ENCODE data around the gene C1orf141.
"Not testable (repeated sequence)": the region's sequence is repeated elsewhere in the genome, so short reads cannot be mapped to it uniquely, and the experiment has no call there.

The C1orf141 gene

DNA sequence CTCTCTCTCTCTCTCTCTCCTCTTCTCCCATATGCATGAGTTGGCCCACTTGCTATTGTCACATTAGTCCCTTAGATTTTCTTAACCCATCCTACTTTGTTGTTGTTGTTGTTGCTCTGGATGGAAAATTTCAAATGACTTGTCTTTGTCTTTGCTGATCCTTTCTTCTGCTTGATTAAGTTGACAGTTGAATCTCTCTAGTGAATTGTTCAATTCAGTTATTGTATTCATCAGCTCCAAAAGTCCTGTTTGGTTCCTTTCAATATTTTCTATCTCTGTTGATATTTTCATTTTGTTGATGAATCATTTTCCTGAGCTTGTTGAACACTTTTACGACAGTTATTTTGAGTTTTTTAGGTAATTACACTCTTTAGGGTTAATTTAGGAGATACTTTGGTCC lies 62.0 kb downstream of the C1orf141 start:
- no peak for FAIRE-seq
- DNase-seq (ENCODE audit: insufficient read length, low spot score) = no peak
- TF ChIP-seq POLR2A (IDR thresholded peaks at IDR 0.05; ENCODE audit: low read depth, low read length) (no peak), POU2F2 (IDR thresholded peaks at IDR 0.05; ENCODE audit: low read depth, low read length) (no peak), POLR2AphosphoS5 (IDR thresholded peaks at IDR 0.05; ENCODE audit: low read depth, low read length) (no peak), TAF1 (IDR thresholded peaks at IDR 0.05; ENCODE audit: low read depth, low read length) (no peak), SPI1 (IDR thresholded peaks at IDR 0.05; ENCODE audit: low read depth, low read length) (no peak), PAX5 (IDR thresholded peaks at IDR 0.05; ENCODE audit: insufficient read depth, low read length, severe bottlenecking) (no peak)

GRCh38 chr1:67067655-67068054 lies 67.1 kb downstream of the C1orf141 start:
- FAIRE-seq; DNase-seq (ENCODE audit: insufficient read length, low spot score): not testable (repeated sequence)

DNA sequence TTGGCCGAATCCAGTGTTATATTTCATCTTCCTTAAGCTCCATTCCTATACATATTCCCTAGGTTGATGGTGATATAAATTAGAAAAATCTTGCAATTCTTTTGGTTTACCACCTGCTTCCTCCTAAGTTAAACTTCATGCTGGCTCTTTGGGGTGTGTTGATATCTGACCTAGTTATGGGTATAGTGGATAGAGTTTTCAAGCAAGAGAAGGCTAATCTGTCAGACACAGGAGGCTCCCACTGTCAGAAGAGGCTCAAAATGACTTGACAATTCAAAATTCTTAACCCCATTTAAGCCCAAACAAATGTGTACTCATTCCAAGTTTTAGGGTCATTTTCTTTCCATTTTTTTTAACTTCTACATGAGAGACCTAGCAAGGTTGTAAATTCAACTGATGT lies 72.4 kb downstream of the C1orf141 start:
- no peak for DNase-seq (ENCODE audit: insufficient read length, low spot score)
- FAIRE-seq = no peak
- TF ChIP-seq SPI1 (IDR thresholded peaks at IDR 0.05; ENCODE audit: low read depth, low read length) (no peak), POLR2AphosphoS5 (IDR thresholded peaks at IDR 0.05; ENCODE audit: low read depth, low read length) (no peak), POU2F2 (IDR thresholded peaks at IDR 0.05; ENCODE audit: low read depth, low read length) (no peak), TAF1 (IDR thresholded peaks at IDR 0.05; ENCODE audit: low read depth, low read length) (no peak), PAX5 (IDR thresholded peaks at IDR 0.05; ENCODE audit: insufficient read depth, low read length, severe bottlenecking) (no peak), POLR2A (IDR thresholded peaks at IDR 0.05; ENCODE audit: low read depth, low read length) (no peak)

DNA sequence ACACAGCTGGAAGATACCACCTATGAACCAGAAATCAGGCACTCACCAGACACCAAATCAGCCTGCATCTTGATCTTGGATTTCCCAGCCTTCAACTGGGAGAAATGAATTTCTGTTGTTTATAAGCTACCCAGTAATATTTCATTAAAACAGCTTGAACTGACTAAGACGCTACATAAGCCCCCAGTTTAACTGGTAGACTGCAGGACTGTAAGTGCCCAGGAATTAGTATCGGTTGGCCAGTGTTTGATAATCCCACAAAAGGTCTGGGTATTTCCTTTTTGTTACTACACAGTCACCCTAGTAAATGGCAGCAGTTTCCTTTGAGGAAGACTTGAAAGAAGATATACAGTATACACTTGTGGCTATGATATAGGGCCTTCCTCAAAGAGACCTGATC lies 73.5 kb downstream of the C1orf141 start:
- TF ChIP-seq TAF1 (IDR thresholded peaks at IDR 0.05; ENCODE audit: low read depth, low read length) (no peak), POU2F2 (IDR thresholded peaks at IDR 0.05; ENCODE audit: low read depth, low read length) (no peak)
- FAIRE-seq (no peak), DNase-seq (ENCODE audit: insufficient read length, low spot score) (no peak)

GRCh38 chr1:67060811-67061218 lies 74.0 kb downstream of the C1orf141 start:
- DNase-seq (ENCODE audit: insufficient read length, low spot score) = no peak
- FAIRE-seq = no peak
- no peak for TF ChIP-seq SPI1 (IDR thresholded peaks at IDR 0.05; ENCODE audit: low read depth, low read length)
- no peak for TF ChIP-seq POLR2A (IDR thresholded peaks at IDR 0.05; ENCODE audit: low read depth, low read length)
- TF ChIP-seq TAF1 (IDR thresholded peaks at IDR 0.05; ENCODE audit: low read depth, low read length) = no peak

GRCh38 chr1:67059346-67059745 lies 75.4 kb downstream of the C1orf141 start:
- no peak for FAIRE-seq
- TF ChIP-seq SPI1 (IDR thresholded peaks at IDR 0.05; ENCODE audit: low read depth, low read length) (no peak), POU2F2 (IDR thresholded peaks at IDR 0.05; ENCODE audit: low read depth, low read length) (no peak), POLR2AphosphoS5 (IDR thresholded peaks at IDR 0.05; ENCODE audit: low read depth, low read length) (no peak), POLR2A (IDR thresholded peaks at IDR 0.05; ENCODE audit: low read depth, low read length) (no peak)

DNA sequence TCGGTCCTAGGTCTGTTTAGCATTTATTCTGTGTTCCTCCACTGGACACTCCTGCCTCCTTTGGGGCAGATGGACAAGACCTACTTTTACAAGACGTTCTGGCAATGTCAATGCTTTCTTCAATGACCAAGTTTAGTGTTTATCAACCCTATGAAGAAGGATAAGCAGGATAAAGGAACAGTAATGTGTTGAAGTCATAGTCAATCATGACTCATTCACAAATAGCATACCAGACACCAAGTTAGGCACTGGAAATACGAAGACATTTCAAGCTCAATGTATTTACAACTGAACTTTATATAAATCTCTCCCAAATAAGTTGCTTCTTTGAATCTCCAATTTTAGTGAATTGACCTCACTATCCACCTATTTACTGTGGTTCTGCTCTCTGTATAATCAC lies 76.0 kb downstream of the C1orf141 start:
- FAIRE-seq = no peak
- TF ChIP-seq TAF1 (IDR thresholded peaks at IDR 0.05; ENCODE audit: low read depth, low read length) (no peak), PAX5 (IDR thresholded peaks at IDR 0.05; ENCODE audit: insufficient read depth, low read length, severe bottlenecking) (no peak), POLR2AphosphoS5 (IDR thresholded peaks at IDR 0.05; ENCODE audit: low read depth, low read length) (no peak), POU2F2 (IDR thresholded peaks at IDR 0.05; ENCODE audit: low read depth, low read length) (no peak), SPI1 (IDR thresholded peaks at IDR 0.05; ENCODE audit: low read depth, low read length) (no peak), POLR2A (IDR thresholded peaks at IDR 0.05; ENCODE audit: low read depth, low read length) (no peak)

More at GRCh38 chr1:67059346-67059745, 75.4 kb downstream of the C1orf141 start:
- DNase-seq (ENCODE audit: insufficient read length, low spot score) = no peak

DNA sequence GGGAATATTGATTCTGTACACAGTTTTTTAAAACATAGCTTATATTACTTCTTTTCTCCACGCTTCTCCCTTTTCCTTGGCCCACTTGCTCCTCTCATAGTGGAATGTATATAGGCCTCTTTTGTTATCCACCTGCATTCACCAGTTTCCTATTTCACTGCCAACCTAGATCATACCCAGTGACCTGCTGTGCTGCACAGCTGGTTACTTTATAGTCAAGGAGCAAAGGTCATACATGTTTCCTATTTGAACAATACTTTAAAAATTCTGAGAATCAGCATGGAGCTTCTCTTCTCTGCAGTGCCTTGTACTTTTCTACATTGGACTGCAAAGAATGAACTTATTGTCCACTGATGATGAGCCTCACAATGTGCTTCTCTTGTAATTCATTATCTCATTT lies 76.5 kb downstream of the C1orf141 start:
- no peak for FAIRE-seq
- DNase-seq (ENCODE audit: insufficient read length, low spot score) = no peak
- no peak for TF ChIP-seq POU2F2 (IDR thresholded peaks at IDR 0.05; ENCODE audit: low read depth, low read length)
- no peak for TF ChIP-seq POLR2AphosphoS5 (IDR thresholded peaks at IDR 0.05; ENCODE audit: low read depth, low read length)
- TF ChIP-seq POLR2A (IDR thresholded peaks at IDR 0.05; ENCODE audit: low read depth, low read length) = no peak
- TF ChIP-seq SPI1 (IDR thresholded peaks at IDR 0.05; ENCODE audit: low read depth, low read length) = no peak
- no peak for TF ChIP-seq PAX5 (IDR thresholded peaks at IDR 0.05; ENCODE audit: insufficient read depth, low read length, severe bottlenecking)
- no peak for TF ChIP-seq TAF1 (IDR thresholded peaks at IDR 0.05; ENCODE audit: low read depth, low read length)

More for the DNA sequence above, 76.0 kb downstream of the C1orf141 start:
- no peak for DNase-seq (ENCODE audit: insufficient read length, low spot score)

- DNase-seq (ENCODE audit: insufficient read length, low spot score) (peak; percentile 77), FAIRE-seq (peak; percentile 90)
- TF ChIP-seq POU2F2 (IDR thresholded peaks at IDR 0.05; ENCODE audit: low read depth, low read length) = no peak
- TF ChIP-seq POLR2AphosphoS5 (IDR thresholded peaks at IDR 0.05; ENCODE audit: low read depth, low read length) = peak; percentile 36; the same call in 1 of the 2 replicates
- TF ChIP-seq TAF1 (IDR thresholded peaks at IDR 0.05; ENCODE audit: low read depth, low read length) = peak; percentile 55
- no peak for TF ChIP-seq PAX5 (IDR thresholded peaks at IDR 0.05; ENCODE audit: insufficient read depth, low read length, severe bottlenecking)
- peak; percentile 30; the same call in 1 of the 2 replicates for TF ChIP-seq POLR2A (IDR thresholded peaks at IDR 0.05; ENCODE audit: low read depth, low read length)
- no peak for TF ChIP-seq SPI1 (IDR thresholded peaks at IDR 0.05; ENCODE audit: low read depth, low read length)
Observed at GRCh38 chr1:67053785-67054772, 80.7 kb downstream of the C1orf141 start, which contains the start of gene SLC35D1. Gene SLC35D1, minus strand, starts transcription at chr1:67054148. Its CDS starts 135 bp downstream, at chr1:67054013.

DNA sequence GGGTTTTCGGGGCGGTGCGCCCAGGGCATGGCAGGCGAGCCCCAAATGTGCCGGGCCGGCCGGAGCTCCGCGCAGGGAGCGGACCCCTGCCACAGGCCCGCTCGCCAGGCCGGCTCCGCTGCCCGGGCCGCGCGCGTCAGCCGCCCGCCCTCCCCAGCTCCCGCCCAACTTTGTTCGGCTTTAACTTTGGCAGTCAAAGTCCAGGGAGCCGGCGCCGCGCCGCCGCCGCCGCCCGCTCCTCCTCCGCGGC lies 81.3 kb downstream of the C1orf141 start:
- no peak for TF ChIP-seq POLR2A (IDR thresholded peaks at IDR 0.05; ENCODE audit: low read depth, low read length)
- TF ChIP-seq POLR2AphosphoS5 (IDR thresholded peaks at IDR 0.05; ENCODE audit: low read depth, low read length) = no peak
- no peak for TF ChIP-seq TAF1 (IDR thresholded peaks at IDR 0.05; ENCODE audit: low read depth, low read length)
- FAIRE-seq (no peak), DNase-seq (ENCODE audit: insufficient read length, low spot score) (no peak)

Measured in GM12891 (cell line).